Stimulated activated naive CD8-positive, alpha-beta T cell treated with anti-CD3 and anti-CD28 coated beads, Interleukin-15, amount 100 ng/mL, for 72 hours (primary cell): Measurements from ENCODE around the gene GCNT2.
"Not testable (repeated sequence)": the region's sequence is repeated elsewhere in the genome, so short reads cannot be mapped to it uniquely, and the experiment has no call there.

Experiments
- ATAC-seq: fragments of 150-1000 bp; cut with Tn5 transposase; 2 replicates; pipeline ENCODE4 v1.10.0; 2021; ENCODE audit warnings: mild to moderate bottlenecking, moderate library complexity
- DNase-seq, 2 donors: peaks; one replicate each; pipeline ENCODE4 v3.0.0; 2021 to 2022
- H3K27ac Mint-ChIP-seq, 2 donors: one replicate each; pipeline ENCODE4 v1.8.0; 2022; ENCODE audit warnings: mild to moderate bottlenecking in 2 of 2, mixed read lengths in 2 of 2, moderate library complexity in 2 of 2
- H3K27me3 Mint-ChIP-seq: one replicate; pipeline ENCODE4 v1.8.0; 2022; ENCODE audit warnings: mixed read lengths
- H3K4me1 Mint-ChIP-seq: one replicate; pipeline ENCODE4 v1.8.0; 2022; ENCODE audit warnings: mild to moderate bottlenecking, mixed read lengths
- H3K4me3 Mint-ChIP-seq, 2 donors: one replicate each; pipeline ENCODE4 v1.8.0; 2022; ENCODE audit warnings: mild to moderate bottlenecking in 2 of 2, mixed read lengths in 2 of 2, moderate library complexity in 1 of 2
- H3K9me3 Mint-ChIP-seq, 2 donors: one replicate each; pipeline ENCODE4 v1.8.0; 2022; ENCODE audit warnings: mixed read lengths in 2 of 2

The GCNT2 gene

GRCh38 chr6:10521104-10521808, at the start of gene GCNT2:
Gene GCNT2 (plus strand): TSS chr6:10521351. CDS start chr6:10528912, 7,561 bp downstream.
- peaks cover 14% of the 10 kb centered on the region for H3K4me1 Mint-ChIP-seq
- H3K27ac Mint-ChIP-seq = no peak within 1 kb of the TSS
- H3K4me3 Mint-ChIP-seq = no peak within 1 kb of the TSS
- peak; percentile 52 for ATAC-seq
- H3K9me3 Mint-ChIP-seq = no peaks in the 10 kb centered on the region
- H3K27me3 Mint-ChIP-seq = peaks cover 16% of the 10 kb centered on the region
- no peak for DNase-seq

GRCh38 chr6:10472634-10473033, 48.5 kb upstream of the GCNT2 start:
- H3K27me3 Mint-ChIP-seq = peaks cover 46% of the 10 kb centered on the region
- H3K9me3 Mint-ChIP-seq = no peaks in the 10 kb centered on the region
- H3K27ac Mint-ChIP-seq = no peak overlapping the region
- no peak overlapping the region for H3K4me3 Mint-ChIP-seq
- DNase-seq = no peak
- no peaks in the 10 kb centered on the region for H3K4me1 Mint-ChIP-seq
- ATAC-seq = no peak

GRCh38 chr6:10478187-10479040, 42.7 kb upstream of the GCNT2 start:
- Mint-ChIP-seq H3K27ac (no peak overlapping the region), H3K27me3 (peaks cover 46% of the 10 kb centered on the region), H3K4me3 (no peak overlapping the region), H3K4me1 (no peaks in the 10 kb centered on the region), H3K9me3 (no peaks in the 10 kb centered on the region)
- ATAC-seq (peak; percentile 36), DNase-seq (peak in 1 of 2 donors; percentile 9)

GRCh38 chr6:10479939-10480700, 41.0 kb upstream of the GCNT2 start:
- no peak for ATAC-seq
- H3K9me3 Mint-ChIP-seq = no peaks in the 10 kb centered on the region
- H3K27me3 Mint-ChIP-seq = peaks cover 32% of the 10 kb centered on the region
- H3K4me1 Mint-ChIP-seq = no peaks in the 10 kb centered on the region
- H3K4me3 Mint-ChIP-seq = no peak overlapping the region
- DNase-seq = no peak
- H3K27ac Mint-ChIP-seq = no peak overlapping the region

GRCh38 chr6:10481101-10481500, 40.0 kb upstream of the GCNT2 start:
- Mint-ChIP-seq H3K27me3 (peaks cover 32% of the 10 kb centered on the region), H3K4me1 (no peaks in the 10 kb centered on the region), H3K4me3 (no peak overlapping the region), H3K27ac (no peak overlapping the region), H3K9me3 (no peaks in the 10 kb centered on the region)
- ATAC-seq = no peak
- no peak for DNase-seq

GRCh38 chr6:10482636-10483257, 38.4 kb upstream of the GCNT2 start:
- DNase-seq (no peak), ATAC-seq (peak; percentile 69)
- Mint-ChIP-seq H3K27me3 (peaks cover 24% of the 10 kb centered on the region), H3K27ac (no peak overlapping the region), H3K4me1 (no peaks in the 10 kb centered on the region), H3K9me3 (no peaks in the 10 kb centered on the region), H3K4me3 (no peak overlapping the region)

GRCh38 chr6:10484912-10485311, 36.2 kb upstream of the GCNT2 start:
- DNase-seq (no peak), ATAC-seq (no peak)
- Mint-ChIP-seq H3K4me3 (no peak overlapping the region), H3K4me1 (no peaks in the 10 kb centered on the region), H3K27me3 (peaks cover 14% of the 10 kb centered on the region), H3K27ac (no peak overlapping the region), H3K9me3 (no peaks in the 10 kb centered on the region)

DNA sequence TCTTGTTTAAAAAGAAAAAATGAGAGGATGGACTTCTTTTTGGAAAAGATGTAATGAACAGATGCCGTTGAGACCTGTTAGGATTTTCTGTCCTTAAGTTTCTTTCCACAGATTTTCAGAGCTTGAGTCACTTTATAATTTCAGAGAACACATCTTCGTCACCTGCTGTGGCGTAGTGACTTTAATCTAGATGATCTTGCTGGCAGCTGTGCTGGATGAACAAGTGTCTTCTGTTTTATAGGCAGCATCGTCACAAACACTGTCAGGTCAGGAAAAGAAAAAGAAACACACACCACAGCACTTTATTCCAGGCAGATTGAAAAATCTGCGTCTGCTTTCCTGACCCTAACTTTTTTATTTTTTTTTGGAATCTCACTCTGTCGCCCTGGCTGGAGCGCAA, 35.7 kb upstream of the GCNT2 start:
- no peaks in the 10 kb centered on the region for H3K4me1 Mint-ChIP-seq
- DNase-seq (no peak), ATAC-seq (no peak)
- no peak overlapping the region for H3K27ac Mint-ChIP-seq
- no peaks in the 10 kb centered on the region for H3K9me3 Mint-ChIP-seq
- no peak overlapping the region for H3K4me3 Mint-ChIP-seq
- peaks cover 13% of the 10 kb centered on the region for H3K27me3 Mint-ChIP-seq

DNA sequence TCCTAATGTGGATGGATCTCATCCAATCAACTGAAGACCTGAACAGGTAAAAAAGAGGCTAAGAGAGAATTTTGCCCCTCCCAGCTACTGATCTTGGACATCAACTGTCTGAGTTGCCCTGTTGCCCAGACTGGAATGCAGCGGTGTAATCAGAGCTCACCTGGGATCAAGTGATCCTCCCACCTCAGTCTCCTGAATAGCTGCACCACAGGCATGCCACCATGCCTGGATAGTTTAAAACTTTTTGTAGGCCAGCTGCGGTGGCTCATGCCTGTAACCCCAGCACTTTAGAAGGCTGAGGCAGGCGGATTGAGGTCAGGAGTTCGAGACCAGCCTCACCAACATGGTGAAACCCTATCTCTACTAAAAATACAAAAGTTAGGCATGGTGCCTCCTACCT, 34.9 kb upstream of the GCNT2 start:
- no peaks in the 10 kb centered on the region for H3K4me1 Mint-ChIP-seq
- peaks cover 8% of the 10 kb centered on the region for H3K27me3 Mint-ChIP-seq
- no peak overlapping the region for H3K4me3 Mint-ChIP-seq
- H3K27ac Mint-ChIP-seq = no peak overlapping the region
- ATAC-seq (no peak), DNase-seq (no peak)
- H3K9me3 Mint-ChIP-seq = no peaks in the 10 kb centered on the region

DNA sequence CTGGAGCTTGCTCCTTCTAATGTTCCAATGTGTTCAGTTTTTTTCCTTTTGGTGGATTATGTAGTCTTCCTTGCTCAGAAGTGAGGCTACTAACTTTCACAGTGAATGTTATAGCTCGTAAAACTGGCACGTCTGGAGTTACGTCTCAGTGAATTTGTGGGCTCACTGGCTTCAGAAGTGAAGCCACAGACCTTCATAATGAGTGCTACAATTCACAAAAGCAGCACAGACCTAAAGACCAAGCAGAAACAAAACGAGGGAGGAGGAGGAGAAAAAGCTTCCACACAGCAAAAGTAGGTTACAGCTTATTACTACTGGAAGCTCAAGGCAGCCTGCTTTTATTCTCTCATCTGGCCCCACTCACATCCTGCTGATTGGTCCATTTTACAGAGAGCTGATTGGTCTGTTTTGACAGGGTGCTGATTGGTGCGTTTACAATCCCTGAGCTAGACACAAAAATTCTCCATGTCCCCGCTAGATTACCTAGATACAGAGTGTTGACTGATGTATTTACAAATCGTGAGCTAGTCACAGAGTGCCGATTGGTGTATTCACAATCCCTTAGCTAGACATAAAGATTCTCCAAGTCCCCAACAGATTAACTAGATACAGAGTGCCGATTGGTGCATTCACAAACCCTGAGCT, 34.1 kb upstream of the GCNT2 start:
- not testable (repeated sequence) for H3K27me3 Mint-ChIP-seq, H3K27ac Mint-ChIP-seq, H3K4me1 Mint-ChIP-seq, DNase-seq, H3K9me3 Mint-ChIP-seq, H3K4me3 Mint-ChIP-seq, ATAC-seq

DNA sequence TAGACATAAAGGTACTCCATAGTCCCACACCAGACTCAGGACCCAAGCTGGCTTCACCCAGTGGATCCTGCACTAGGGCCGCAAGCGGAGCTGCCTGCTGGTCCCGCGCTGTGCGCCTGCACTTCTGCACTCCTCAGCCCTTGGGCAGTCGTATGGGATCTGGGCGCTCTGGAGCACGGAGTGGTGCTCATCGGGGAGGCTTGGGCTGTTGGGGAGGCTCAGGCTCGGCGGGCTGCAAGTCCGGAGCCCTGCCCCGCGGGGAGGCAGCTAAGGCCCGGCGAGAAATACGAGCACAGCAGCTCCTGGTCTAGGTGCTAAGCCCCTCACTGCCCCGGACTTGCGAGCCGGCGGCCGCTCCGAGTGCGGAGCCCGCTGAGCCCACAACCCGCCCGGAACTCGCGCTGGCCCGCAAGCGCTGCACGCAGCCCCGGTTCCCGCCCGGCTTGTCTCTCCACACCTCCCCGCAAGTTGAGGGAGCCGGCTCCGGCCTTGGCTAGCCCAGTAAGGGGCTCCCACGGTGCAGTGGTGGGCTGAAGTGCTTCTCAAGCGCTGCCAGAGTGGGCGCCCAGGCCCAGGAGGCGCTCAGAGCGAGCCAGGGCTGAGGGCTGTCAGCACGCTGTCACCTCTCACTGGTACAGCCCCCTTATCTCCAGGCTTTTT, 33.4 kb upstream of the GCNT2 start:
- ATAC-seq (no peak), DNase-seq (no peak)
- H3K4me1 Mint-ChIP-seq = no peaks in the 10 kb centered on the region
- H3K27me3 Mint-ChIP-seq = peaks cover 8% of the 10 kb centered on the region
- no peaks in the 10 kb centered on the region for H3K9me3 Mint-ChIP-seq
- peak overlapping the region; percentile 78 to 80 for H3K27ac Mint-ChIP-seq
- no peak overlapping the region for H3K4me3 Mint-ChIP-seq

DNA sequence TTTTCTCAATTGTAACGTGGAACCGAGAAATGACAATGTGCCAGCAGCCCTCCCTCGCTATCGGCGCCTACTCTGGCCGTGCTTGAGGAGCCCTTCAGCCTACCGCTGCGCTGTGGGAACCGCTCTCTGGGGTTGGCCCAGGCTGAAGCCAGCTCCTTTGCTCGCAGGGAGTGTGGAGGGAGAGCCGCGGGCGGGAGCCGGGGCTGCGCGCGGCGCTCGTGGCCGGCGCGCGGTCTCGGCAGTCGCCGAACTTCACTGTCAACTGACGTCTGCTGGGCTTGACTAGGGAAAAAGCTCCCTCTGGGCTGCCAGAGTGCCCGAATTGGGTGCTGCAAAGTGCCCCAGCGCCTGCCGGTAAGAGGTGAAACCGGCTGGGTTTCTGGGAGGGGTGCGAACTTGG, 29.7 kb upstream of the GCNT2 start:
- no peak overlapping the region for H3K4me3 Mint-ChIP-seq
- no peak for ATAC-seq
- no peaks in the 10 kb centered on the region for H3K4me1 Mint-ChIP-seq
- H3K27me3 Mint-ChIP-seq = peaks cover 31% of the 10 kb centered on the region
- no peaks in the 10 kb centered on the region for H3K9me3 Mint-ChIP-seq
- DNase-seq = no peak
- H3K27ac Mint-ChIP-seq = no peak overlapping the region

GRCh38 chr6:10491905-10492304, 29.2 kb upstream of the GCNT2 start:
- H3K4me3 Mint-ChIP-seq, H3K27ac Mint-ChIP-seq, H3K4me1 Mint-ChIP-seq, H3K9me3 Mint-ChIP-seq, ATAC-seq, DNase-seq: not testable (repeated sequence)
- H3K27me3 Mint-ChIP-seq = peaks cover 36% of the 10 kb centered on the region

DNA sequence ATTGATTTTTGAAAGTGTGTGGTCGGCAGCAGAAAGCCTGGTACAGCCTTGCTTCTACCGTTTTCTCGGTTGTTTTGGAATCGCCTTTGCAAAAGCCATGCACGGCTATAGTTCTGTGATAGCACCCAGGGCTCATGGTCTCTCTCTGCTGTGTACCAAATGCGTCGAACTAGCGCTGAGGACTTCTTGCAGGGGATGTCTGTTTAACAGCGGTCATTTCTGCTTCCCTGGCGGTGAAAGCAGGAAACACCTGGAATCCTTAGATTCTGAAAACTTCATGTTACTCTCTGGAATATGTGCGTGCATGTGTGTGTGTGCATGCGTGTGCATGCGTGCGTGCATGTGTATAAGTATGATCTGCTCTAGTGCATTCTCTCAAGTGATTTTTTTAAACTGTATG, 26.1 kb upstream of the GCNT2 start:
- Mint-ChIP-seq H3K4me3 (no peak overlapping the region), H3K9me3 (no peaks in the 10 kb centered on the region), H3K27ac (peak overlapping the region in 1 of 2 donors; percentile 65), H3K4me1 (no peaks in the 10 kb centered on the region), H3K27me3 (peaks cover 39% of the 10 kb centered on the region)
- no peak for DNase-seq
- ATAC-seq = no peak

GRCh38 chr6:10505529-10505928, 15.6 kb upstream of the GCNT2 start:
- Mint-ChIP-seq H3K27ac (no peak overlapping the region), H3K4me3 (no peak overlapping the region), H3K27me3 (peaks cover 35% of the 10 kb centered on the region), H3K4me1 (peaks cover 4% of the 10 kb centered on the region), H3K9me3 (no peaks in the 10 kb centered on the region)
- DNase-seq (no peak), ATAC-seq (no peak)
